HG03469 (cell line): ENCODE measurements around the gene FOXK2.

ENCODE experiments used
- ATAC-seq: cut with Tn5 transposase; IDR thresholded peaks from one replicate; pipeline ENCODE4 v1.9.1; 2021; ENCODE audit warnings: mild to moderate bottlenecking, moderate library complexity, moderate number of reproducible peaks; ENCODE audit not compliant: unreplicated experiment

The FOXK2 gene

GRCh38 chr17:82631544-82631943 lies 112.0 kb downstream of the FOXK2 start:
- ATAC-seq, result no peak

GRCh38 chr17:82632451-82632850 lies 112.9 kb downstream of the FOXK2 start:
- ATAC-seq, result no peak

GRCh38 chr17:82633343-82633742 lies 113.8 kb downstream of the FOXK2 start:
- no peak for ATAC-seq

- no peak for ATAC-seq
Observed at GRCh38 chr17:82636626-82637598, 117.4 kb downstream of the FOXK2 start.

GRCh38 chr17:82638183-82638773 lies 118.7 kb downstream of the FOXK2 start:
- no peak for ATAC-seq

GRCh38 chr17:82639628-82640027 lies 120.1 kb downstream of the FOXK2 start:
- no peak for ATAC-seq

- ATAC-seq, result no peak
Observed at GRCh38 chr17:82640036-82640435, 120.5 kb downstream of the FOXK2 start.

- no peak for ATAC-seq
Observed at GRCh38 chr17:82642022-82642421, 122.5 kb downstream of the FOXK2 start.

GRCh38 chr17:82644148-82644547 lies 124.6 kb downstream of the FOXK2 start:
- ATAC-seq, result no peak

- ATAC-seq, result no peak
Observed at GRCh38 chr17:82645516-82645915, 126.0 kb downstream of the FOXK2 start.

GRCh38 chr17:82647593-82648164 lies 128.1 kb downstream of the FOXK2 start:
- peak; percentile 9 for ATAC-seq

- peak; percentile 63 for ATAC-seq
Observed at GRCh38 chr17:82648165-82648668, 128.7 kb downstream of the FOXK2 start, which contains the start of gene WDR45B. Gene WDR45B, minus strand, starts transcription at chr17:82648444. Its CDS starts 104 bp downstream, at chr17:82648340.

GRCh38 chr17:82648742-82649331 lies 129.3 kb downstream of the FOXK2 start:
- no peak for ATAC-seq

GRCh38 chr17:82649501-82650261 lies 130.1 kb downstream of the FOXK2 start:
- no peak for ATAC-seq

GRCh38 chr17:82650723-82651122 lies 131.2 kb downstream of the FOXK2 start:
- ATAC-seq, result no peak

- no peak for ATAC-seq
Observed at GRCh38 chr17:82653651-82654528, 134.4 kb downstream of the FOXK2 start.
